ENCODE results near the gene CRPPA. TPM values are rescaled to one million over a fixed set of nuclear protein-coding genes. Genes with fewer than 3 reads are reported as not detected.

CRPPA gene
- total RNA-seq: 1 to 10 TPM in 2 of 4 donors, under 1 TPM in 2; 0.26 to 1.9 (median 0.85) TPM

DNA sequence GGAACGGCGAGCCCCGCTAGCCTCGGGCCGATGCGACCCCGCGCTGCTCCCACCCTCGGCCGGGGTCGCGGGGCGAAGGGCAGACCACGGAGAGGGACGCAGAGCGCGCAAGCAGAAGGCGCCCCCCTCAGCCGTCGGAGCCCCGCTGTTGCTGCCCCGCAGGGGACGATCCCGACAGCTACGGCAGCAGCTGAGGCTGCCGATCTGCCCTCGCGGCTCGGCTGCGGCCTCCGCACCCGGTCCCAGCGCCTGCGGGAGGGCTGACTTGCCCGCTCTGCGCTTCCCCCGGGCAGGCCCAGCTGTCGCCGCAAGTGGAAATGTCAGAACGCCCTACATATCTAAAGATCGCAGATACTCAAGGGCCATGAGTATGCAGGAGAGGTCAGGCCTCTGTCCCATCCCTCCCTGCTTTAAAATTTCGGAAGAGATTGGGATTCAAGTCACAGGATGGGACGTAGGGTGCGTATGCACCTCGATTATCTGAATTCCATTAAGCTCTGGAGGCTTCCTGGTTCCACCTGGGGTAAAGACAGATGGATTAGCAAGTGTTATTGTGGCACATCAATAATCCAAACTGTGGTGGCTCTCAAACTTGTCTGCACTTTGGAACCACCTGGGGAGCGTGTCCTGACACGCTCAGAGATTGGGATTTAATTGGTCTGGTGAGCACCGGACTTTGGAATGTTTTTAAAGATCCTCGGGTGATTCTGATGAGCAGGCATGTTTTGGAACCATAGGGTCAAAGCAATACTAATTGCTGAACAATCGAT is at the start of gene CRPPA:
Gene CRPPA (minus strand): TSS at position 206 of the 770 bp plus-strand sequence. CDS start 216 bp downstream, outside the sequence.
- no peak for DNase-seq
- Histone ChIP-seq H3K4me1 (peaks cover 0 to 23% (median 14%) of the 10 kb centered on the region in 3 donors), H3K9me3 (no peaks in the 10 kb centered on the region), H3K27me3 (no peaks in the 10 kb centered on the region), H3K27ac (peak within 1 kb of the TSS; percentile 90 to 98 (median 98)), H3K36me3 (no peaks in the 10 kb centered on the region), H3K4me3 (peak within 1 kb of the TSS; percentile 59 to 87 (median 72))
- no peak for TF ChIP-seq POLR2A (IDR thresholded peaks at IDR 0.05)
- TF ChIP-seq, protein P1, sequence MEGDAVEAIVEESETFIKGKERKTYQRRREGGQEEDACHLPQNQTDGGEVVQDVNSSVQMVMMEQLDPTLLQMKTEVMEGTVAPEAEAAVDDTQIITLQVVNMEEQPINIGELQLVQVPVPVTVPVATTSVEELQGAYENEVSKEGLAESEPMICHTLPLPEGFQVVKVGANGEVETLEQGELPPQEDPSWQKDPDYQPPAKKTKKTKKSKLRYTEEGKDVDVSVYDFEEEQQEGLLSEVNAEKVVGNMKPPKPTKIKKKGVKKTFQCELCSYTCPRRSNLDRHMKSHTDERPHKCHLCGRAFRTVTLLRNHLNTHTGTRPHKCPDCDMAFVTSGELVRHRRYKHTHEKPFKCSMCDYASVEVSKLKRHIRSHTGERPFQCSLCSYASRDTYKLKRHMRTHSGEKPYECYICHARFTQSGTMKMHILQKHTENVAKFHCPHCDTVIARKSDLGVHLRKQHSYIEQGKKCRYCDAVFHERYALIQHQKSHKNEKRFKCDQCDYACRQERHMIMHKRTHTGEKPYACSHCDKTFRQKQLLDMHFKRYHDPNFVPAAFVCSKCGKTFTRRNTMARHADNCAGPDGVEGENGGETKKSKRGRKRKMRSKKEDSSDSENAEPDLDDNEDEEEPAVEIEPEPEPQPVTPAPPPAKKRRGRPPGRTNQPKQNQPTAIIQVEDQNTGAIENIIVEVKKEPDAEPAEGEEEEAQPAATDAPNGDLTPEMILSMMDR (IDR thresholded peaks at IDR 0.05): no peak
- intact Hi-C loops (cut with DNase I): no loop called here
- WGBS, 2 donors: 24 to 25% methylated on average over 10 to 11 of the region's 50 CpGs

DNA sequence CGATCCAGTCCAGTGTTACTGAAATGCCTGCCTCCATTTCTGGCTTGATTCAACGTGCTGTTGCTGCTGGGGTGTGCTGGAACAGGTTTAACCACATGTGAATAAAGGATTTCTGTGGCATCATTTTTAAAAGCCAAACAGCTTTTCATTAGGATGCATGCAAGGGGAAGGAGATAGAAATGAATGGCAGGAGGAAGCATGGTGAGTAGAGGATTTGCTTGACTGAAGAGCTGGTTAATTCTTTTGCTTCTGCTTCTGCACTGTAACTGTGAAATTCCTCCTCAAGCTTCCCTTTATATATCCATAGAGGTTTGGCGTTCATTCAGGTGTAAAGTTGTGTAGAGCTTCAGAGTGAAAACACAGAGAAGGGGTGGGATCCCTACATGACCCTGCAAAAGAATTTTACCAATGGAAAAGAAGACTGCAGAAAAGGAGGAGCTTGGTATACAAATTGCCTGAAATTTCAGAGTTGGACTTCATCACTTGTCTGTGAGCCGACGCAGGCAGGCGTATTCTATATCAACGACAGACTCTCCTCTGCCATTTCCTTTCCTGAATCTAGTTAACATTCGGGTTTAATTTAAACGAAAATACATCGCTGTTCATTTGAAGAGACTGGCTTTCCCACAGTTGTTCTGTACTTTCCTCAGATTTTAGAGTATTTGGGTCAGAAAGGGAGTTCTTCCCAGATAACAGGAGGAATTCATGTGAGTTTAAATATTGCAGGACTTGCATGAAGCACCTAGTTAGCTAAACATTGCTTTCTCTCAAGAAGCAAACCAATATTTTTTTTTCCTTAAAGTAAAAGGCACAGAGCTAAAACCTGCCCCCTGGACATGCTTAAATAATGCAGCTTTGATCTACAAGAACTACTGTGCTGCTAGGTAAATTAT is 44.4 kb upstream of the CRPPA start, which contains the start of gene SOSTDC1:
Gene SOSTDC1 (minus strand): TSS at position 270 of the 893 bp plus-strand sequence. CDS start 70 bp downstream, at position 200.
- Histone ChIP-seq H3K4me1 (peaks cover 0 to 29% (median 0%) of the 10 kb centered on the region in 3 donors), H3K27ac (peak within 1 kb of the TSS in 3 of 4 donors; percentile 56 to 62 (median 60)), H3K4me3 (peak within 1 kb of the TSS; percentile 1 to 49 (median 22)), H3K36me3 (no peaks in the 10 kb centered on the region), H3K9me3 (no peaks in the 10 kb centered on the region), H3K27me3 (peaks cover 0 to 3% (median 0%) of the 10 kb centered on the region in 4 donors)
- TF ChIP-seq, protein P1 (IDR thresholded peaks at IDR 0.05): no peak
- TF ChIP-seq POLR2A (IDR thresholded peaks at IDR 0.05): no peak
- intact Hi-C loops (cut with DNase I): no loop called here
- WGBS, 2 donors: 12 to 15% methylated on average over 10 of the region's 10 CpGs
- no peak for DNase-seq

DNA sequence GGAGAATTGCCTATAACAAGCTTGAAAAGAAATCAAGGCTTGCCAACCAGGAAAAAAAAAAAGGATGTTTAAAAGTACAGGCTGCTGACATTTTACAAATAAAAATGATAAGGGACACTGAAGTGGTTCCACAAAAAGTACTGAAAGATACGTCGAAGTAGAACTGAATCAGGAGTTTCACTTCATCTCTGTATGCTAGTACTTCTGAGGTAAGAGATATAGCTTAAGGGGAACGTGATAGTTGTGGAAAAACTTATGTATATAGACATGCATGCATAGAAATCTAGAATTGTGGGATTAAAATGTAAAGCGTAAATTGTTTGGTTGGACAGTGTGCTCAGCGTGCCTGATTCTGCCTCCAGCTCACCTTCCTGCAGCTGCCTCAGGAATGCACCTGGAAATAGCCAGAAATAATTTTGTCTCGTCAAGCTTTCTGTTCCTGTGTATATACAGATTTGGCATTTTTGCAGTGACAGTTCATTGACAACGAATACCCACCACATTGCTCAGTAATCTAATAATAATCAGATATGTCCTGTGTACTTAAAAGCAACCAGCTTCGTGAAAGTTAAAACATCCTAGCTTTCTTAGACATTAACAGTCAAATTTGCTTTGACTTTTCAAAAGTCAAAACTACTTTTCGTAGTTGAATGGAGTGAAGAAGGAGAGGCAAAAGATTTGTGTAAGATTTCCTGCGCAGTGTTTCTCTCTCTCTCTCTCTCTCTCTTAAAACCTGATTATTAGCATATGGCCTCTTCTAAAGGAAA is 42.8 kb upstream of the CRPPA start:
- Histone ChIP-seq H3K4me1 (peaks cover 0 to 29% (median 0%) of the 10 kb centered on the region in 3 donors), H3K4me3 (peak overlapping the region in 3 of 4 donors; percentile 16 to 49 (median 29)), H3K36me3 (no peaks in the 10 kb centered on the region), H3K27me3 (peaks cover 0 to 3% (median 0%) of the 10 kb centered on the region in 4 donors), H3K27ac (peak overlapping the region in 2 of 4 donors; percentile 60 to 62), H3K9me3 (no peaks in the 10 kb centered on the region)
- WGBS, 2 donors: 27 to 35% methylated on average over 9 to 10 of the region's 10 CpGs
- no peak for DNase-seq
- TF ChIP-seq POLR2A (IDR thresholded peaks at IDR 0.05): no peak
- TF ChIP-seq, protein P1 (IDR thresholded peaks at IDR 0.05): no peak
- intact Hi-C loops (cut with DNase I): no loop called here

DNA sequence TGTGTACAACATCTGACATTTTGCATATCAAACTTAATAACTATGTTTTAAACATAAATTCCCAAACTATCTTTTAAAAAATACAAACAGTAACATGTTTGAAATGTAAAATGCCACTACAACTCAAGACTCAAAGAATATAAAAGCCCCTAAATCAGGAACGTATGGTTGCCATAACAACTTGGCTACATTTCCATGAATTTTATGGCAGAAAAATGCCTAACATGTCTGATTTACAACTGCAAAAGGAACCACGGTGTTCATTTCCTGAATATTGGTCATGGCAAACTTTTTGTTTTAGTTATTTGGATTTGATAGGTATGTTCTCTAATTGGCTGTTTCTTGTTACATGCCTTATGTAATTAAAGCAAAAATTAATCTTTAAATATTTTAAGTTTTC is 42.2 kb upstream of the CRPPA start:
- H3K36me3 ChIP-seq: no peaks in the 10 kb centered on the region
- peak overlapping the region in 1 of 4 donors; percentile 16 for H3K4me3 ChIP-seq
- no peaks in the 10 kb centered on the region for H3K9me3 ChIP-seq
- WGBS, 2 donors: 13 to 23% methylated on average over 2 of the region's 2 CpGs
- TF ChIP-seq POLR2A (IDR thresholded peaks at IDR 0.05): no peak
- TF ChIP-seq, protein P1 (IDR thresholded peaks at IDR 0.05): no peak
- no peak overlapping the region for H3K27ac ChIP-seq
- no peak for DNase-seq
- peaks cover 0 to 3% (median 0%) of the 10 kb centered on the region in 4 donors for H3K27me3 ChIP-seq
- intact Hi-C loops (cut with DNase I): no loop called here
- H3K4me1 ChIP-seq: peaks cover 0 to 29% (median 0%) of the 10 kb centered on the region in 3 donors
